AG20443 (cell line): ENCODE data around the gene FRAS1.
A peak's percentile ranks its signal among the peaks of the same experiment; 100 is the strongest.
"Not testable (repeated sequence)": the region's sequence is repeated elsewhere in the genome, so short reads cannot be mapped to it uniquely, and the experiment has no call there.

Experiments
- DNase-seq: peaks from one replicate; pipeline ENCODE4 v3.0.0; 2012; ENCODE audit warnings: low spot score, mixed read lengths

Gene FRAS1

GRCh38 chr4:78057135-78057599 is at the start of gene FRAS1:
TSS of gene FRAS1 (plus strand) at chr4:78057323. CDS start at chr4:78058010, 687 bp downstream.
- peak; percentile 57 for DNase-seq

- DNase-seq, result not testable (repeated sequence)
Measured at GRCh38 chr4:78011003-78011402, 46.1 kb upstream of the FRAS1 start.

GRCh38 chr4:78014889-78015886 is 41.9 kb upstream of the FRAS1 start:
- no peak for DNase-seq

- no peak for DNase-seq
Measured at GRCh38 chr4:78018271-78019049, 38.7 kb upstream of the FRAS1 start.

- DNase-seq, result no peak
Measured at GRCh38 chr4:78019414-78019813, 37.7 kb upstream of the FRAS1 start.

GRCh38 chr4:78020677-78021076 is 36.4 kb upstream of the FRAS1 start:
- DNase-seq, result no peak

GRCh38 chr4:78022517-78022916 is 34.6 kb upstream of the FRAS1 start:
- DNase-seq, result no peak

- DNase-seq, result no peak
Measured at GRCh38 chr4:78024085-78024484, 33.0 kb upstream of the FRAS1 start.

GRCh38 chr4:78024576-78025091 is 32.5 kb upstream of the FRAS1 start:
- DNase-seq, result no peak

- no peak for DNase-seq
Measured at GRCh38 chr4:78031417-78031950, 25.6 kb upstream of the FRAS1 start.

GRCh38 chr4:78032446-78032845 is 24.7 kb upstream of the FRAS1 start:
- DNase-seq, result no peak

GRCh38 chr4:78032929-78033328 is 24.2 kb upstream of the FRAS1 start:
- no peak for DNase-seq

- DNase-seq, result no peak
Measured at GRCh38 chr4:78033861-78034260, 23.3 kb upstream of the FRAS1 start.

- DNase-seq, result no peak
Measured at GRCh38 chr4:78038704-78039103, 18.4 kb upstream of the FRAS1 start.

- no peak for DNase-seq
Measured at GRCh38 chr4:78039678-78040077, 17.4 kb upstream of the FRAS1 start.

GRCh38 chr4:78040431-78040830 is 16.7 kb upstream of the FRAS1 start:
- no peak for DNase-seq

- no peak for DNase-seq
Measured at GRCh38 chr4:78047366-78047765, 9.8 kb upstream of the FRAS1 start.

GRCh38 chr4:78056265-78057129 is 626 bp upstream of the FRAS1 start:
- peak; percentile 71 for DNase-seq

GRCh38 chr4:78057600-78058550 is 752 bp downstream of the FRAS1 start:
- peak; percentile 63 for DNase-seq
